ENCODE measurements around the gene ARHGAP21. TPM values are rescaled to one million over a fixed set of nuclear protein-coding genes. Genes with fewer than 3 reads are reported as not detected.

Gene ARHGAP21
- total RNA-seq, 4 donors from 2014 or later = 104 to 128 (median 114) TPM

DNA sequence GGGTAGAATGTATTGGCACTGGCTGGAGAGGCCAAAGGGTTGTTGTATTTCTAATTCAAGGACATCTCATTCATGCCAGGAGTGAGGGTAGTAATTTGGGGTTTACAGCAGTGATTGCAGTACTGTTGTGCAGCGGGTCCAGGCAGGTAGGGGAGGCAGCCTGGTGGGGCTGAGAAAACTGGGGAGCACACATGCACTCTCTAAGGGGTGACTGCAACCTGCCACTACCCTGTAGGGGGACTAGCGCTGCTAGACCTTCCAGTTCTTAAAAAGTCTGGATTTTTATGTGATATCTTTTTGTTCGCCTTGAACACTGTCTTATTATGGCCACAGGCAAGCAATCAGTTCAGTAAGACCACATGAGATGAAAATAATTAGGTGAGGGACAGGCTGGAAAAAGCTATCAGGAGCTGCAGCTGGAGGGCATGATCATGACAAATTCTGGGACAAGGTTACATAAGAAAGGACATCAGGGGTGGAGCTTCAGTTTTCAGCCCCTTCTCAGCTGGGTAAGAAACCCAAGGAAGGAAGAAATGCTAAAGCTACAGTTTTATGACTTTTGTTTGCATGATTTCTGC lies 149.0 kb downstream of the ARHGAP21 start:
- TF ChIP-seq, protein P1, sequence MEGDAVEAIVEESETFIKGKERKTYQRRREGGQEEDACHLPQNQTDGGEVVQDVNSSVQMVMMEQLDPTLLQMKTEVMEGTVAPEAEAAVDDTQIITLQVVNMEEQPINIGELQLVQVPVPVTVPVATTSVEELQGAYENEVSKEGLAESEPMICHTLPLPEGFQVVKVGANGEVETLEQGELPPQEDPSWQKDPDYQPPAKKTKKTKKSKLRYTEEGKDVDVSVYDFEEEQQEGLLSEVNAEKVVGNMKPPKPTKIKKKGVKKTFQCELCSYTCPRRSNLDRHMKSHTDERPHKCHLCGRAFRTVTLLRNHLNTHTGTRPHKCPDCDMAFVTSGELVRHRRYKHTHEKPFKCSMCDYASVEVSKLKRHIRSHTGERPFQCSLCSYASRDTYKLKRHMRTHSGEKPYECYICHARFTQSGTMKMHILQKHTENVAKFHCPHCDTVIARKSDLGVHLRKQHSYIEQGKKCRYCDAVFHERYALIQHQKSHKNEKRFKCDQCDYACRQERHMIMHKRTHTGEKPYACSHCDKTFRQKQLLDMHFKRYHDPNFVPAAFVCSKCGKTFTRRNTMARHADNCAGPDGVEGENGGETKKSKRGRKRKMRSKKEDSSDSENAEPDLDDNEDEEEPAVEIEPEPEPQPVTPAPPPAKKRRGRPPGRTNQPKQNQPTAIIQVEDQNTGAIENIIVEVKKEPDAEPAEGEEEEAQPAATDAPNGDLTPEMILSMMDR (IDR thresholded peaks at IDR 0.05) = no peak
- DNase-seq (ENCODE audit: low spot score) (no peak), ATAC-seq (ENCODE audit: low FRiP score) (no peak)

DNA sequence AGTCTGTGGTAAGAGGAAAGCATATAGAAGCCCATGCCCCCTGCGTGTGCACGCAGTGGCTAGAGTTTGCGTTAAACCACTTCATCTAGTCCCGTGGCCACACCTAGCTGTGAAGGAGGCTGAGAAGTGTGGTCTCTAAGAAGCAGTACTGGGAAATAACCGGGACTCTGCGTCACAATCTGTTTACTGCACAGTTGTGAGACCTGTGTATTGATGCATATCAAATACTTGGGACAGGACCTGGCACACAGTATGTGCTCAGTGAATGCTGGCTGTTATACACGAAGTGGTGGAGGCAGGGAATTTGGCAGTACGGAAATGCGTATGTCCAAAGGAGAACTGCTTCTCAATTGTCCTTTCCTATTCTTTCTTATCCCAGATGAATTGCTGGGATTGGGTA lies 149.5 kb downstream of the ARHGAP21 start:
- ATAC-seq (ENCODE audit: low FRiP score) = no peak
- DNase-seq (ENCODE audit: low spot score) = no peak
- TF ChIP-seq, protein P1 (IDR thresholded peaks at IDR 0.05) = no peak

DNA sequence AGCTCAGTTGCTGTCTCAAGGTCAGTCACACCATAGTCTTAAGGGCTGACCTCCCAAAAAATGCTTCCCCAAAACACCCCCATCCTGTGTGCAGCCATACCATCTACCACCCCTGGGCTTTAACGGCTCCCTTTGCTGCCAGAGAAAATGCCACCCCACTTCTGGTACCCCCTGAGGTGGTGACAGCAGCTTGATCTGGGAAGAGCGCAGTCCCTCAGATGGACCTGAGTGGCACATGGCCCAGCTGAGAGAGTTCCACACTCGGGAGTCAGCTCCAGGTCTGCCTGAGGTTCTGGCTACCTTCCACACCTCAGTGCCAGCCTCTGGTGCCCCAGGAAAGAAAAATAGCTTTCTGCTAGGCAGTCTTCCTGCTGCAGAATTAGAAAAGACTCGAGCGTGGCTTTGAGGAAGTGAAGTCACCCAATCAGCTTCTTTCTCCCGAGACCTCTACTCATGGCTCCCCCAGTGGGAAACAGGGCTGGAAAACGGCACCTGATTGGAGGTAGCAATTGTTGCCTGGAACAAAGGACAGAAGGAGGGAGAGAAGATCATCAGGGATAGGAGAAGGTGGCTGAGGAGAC lies 151.7 kb downstream of the ARHGAP21 start:
- no peak for ATAC-seq (ENCODE audit: low FRiP score)
- DNase-seq (ENCODE audit: low spot score) = no peak

DNA sequence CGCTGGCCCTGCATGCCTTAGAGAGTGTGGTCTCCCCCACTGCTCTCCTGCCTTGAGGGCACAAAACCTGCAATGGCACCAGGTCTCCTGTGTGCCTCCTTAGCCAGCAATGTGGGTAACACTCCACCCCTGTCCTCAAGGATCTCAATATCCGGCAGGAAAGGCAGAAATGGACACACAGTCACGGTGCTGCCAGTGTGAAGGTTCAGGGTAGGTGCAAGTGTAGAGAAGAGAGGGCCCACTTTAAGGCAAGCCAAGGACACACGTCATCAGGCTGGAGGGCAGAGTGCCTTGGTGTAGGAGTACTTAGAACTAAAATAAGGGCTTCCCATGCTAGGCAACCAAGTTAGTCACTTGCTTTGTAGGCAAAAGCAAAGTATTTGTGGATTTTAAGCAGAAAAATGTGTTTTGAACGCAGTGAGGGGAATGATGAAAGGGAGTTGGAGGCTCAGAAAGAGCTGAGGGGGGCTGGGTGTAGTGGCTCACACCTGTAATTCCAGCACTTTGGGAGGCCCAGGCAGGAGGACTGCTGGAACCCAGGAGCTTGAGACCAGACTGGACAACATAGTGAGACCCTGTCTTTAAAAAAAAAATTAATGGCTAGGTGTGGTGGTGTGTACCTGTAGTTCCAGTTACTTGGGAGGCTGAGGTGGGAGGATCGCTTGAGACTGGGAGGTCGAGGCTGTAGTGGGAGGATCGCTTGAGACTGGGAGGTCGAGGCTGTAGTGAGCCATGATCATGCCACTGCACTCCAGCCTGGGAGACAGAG lies 152.8 kb downstream of the ARHGAP21 start:
- ATAC-seq (ENCODE audit: low FRiP score) (no peak), DNase-seq (ENCODE audit: low spot score) (no peak)
- TF ChIP-seq, protein P1 (IDR thresholded peaks at IDR 0.05) = no peak

More for the DNA sequence above, 151.7 kb downstream of the ARHGAP21 start:
- TF ChIP-seq, protein P1 (IDR thresholded peaks at IDR 0.05) = no peak

DNA sequence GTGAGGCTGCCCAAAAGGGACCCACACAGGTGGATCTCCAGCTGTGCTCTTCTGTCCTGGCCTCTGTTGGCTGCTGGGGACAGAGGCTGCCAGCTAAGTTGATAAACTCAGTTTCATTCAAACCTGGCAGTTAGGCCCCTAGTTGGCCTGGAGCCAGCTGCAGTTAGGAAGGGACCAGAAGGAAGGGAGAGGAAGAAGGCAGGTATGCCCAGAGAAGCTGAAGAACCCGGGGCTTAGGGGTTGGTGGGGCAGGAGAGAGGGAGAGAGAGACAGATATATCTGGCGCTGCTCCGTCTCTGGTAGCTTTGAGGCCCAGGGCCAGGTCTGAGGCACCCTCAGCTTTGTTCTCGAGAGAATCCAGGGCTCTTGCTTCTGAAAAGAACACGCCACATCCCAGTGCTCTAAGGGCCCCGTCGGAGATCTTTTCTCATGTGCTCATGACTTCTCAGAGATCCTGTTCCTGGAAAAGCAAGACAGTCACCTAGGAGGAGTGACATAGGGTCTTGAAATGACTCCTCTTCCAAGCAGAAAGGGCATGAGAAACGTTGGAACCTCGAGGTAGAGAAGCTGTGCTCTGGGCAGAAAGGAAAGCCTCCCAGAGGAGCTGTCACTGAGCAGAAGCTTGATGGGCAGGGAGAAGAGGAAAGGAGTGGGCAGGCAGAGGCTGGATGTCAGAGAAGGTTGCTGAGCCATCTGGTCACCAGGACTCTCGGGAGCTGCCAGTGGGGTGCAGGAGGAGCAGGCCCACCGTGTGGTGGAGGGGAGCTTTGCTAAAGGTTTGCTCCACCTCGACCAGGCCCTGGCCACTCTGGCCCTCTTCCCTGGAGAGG lies 153.6 kb downstream of the ARHGAP21 start:
- ATAC-seq (ENCODE audit: low FRiP score) = no peak
- TF ChIP-seq, protein P1 (IDR thresholded peaks at IDR 0.05) = no peak
- DNase-seq (ENCODE audit: low spot score) = no peak

DNA sequence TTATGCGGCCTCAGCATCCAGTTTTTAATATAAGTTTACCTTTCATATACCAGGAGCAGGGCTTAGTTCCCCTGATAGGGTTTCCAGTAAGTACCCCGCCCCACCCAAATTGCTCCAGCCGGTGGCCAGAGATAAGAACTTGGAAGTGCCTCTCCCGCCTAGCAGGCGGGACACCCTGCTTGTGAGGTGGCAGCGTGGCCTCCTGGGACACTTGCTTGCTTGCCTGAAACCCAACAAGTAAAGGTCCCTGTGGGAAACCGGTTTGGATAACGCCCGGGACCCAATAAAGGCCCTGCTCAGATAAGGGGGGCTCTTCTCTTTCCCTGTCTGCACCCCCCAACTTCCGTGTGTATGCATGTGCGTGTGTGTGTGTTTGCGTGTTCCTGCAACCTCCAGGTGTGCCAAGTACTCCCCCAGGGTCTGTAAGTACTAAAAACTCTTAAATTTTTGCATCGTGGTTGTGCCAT lies 154.3 kb downstream of the ARHGAP21 start:
- TF ChIP-seq, protein P1 (IDR thresholded peaks at IDR 0.05) = no peak
- no peak for ATAC-seq (ENCODE audit: low FRiP score)
- DNase-seq (ENCODE audit: low spot score) = no peak

All from omental fat pad (tissue), 4 donors.